ENCODE measurements around the gene MICB.

GRCh38 chr6:31460361-31461025 lies 37.5 kb upstream of the MICB start:
- TF ChIP-seq CTCF (conservative IDR thresholded peaks at IDR 0.05 in 1 of 2, IDR thresholded peaks at IDR 0.05 in 1 of 2; ENCODE audit: extremely low read depth in 1 of 2, insufficient read depth in 1 of 2, low read depth in 1 of 2, low read length in 2 of 2) (no peak), EZH2 (IDR thresholded peaks at IDR 0.05; ENCODE audit: borderline replicate concordance, low read length) (no peak)
